Activated effector memory CD4-positive, alpha-beta T cell treated with Interleukin-2 at 50 U/mL for 16 hours (primary cell): ENCODE measurements around the gene PROCR.
"Not testable (repeated sequence)": the region's sequence is repeated elsewhere in the genome, so short reads cannot be mapped to it uniquely, and the experiment has no call there.

ENCODE experiments used
- DNase-seq: peaks from one replicate; pipeline ENCODE4 v3.0.0-alpha.2; 2020

The PROCR gene

GRCh38 chr20:35165221-35166185 lies 6.4 kb upstream of the PROCR start:
- no peak for DNase-seq

- DNase-seq, result no peak
Measured at GRCh38 chr20:35166242-35166830, 5.5 kb upstream of the PROCR start.

GRCh38 chr20:35167787-35168186 lies 4.1 kb upstream of the PROCR start:
- no peak for DNase-seq

- not testable (repeated sequence) for DNase-seq
Measured at GRCh38 chr20:35168701-35169409, 3.0 kb upstream of the PROCR start.

GRCh38 chr20:35171438-35171752 lies 477 bp upstream of the PROCR start:
- DNase-seq, result no peak

- DNase-seq, result no peak
Measured at GRCh38 chr20:35172434-35172806, 548 bp downstream of the PROCR start.

- no peak for DNase-seq
Measured at GRCh38 chr20:35173576-35174192, 1.8 kb downstream of the PROCR start.

GRCh38 chr20:35174458-35175216 lies 2.8 kb downstream of the PROCR start:
- DNase-seq, result no peak

GRCh38 chr20:35176132-35176531 lies 4.3 kb downstream of the PROCR start:
- DNase-seq, result no peak

- DNase-seq, result no peak
Measured at GRCh38 chr20:35179292-35180212, 7.7 kb downstream of the PROCR start.

- no peak for DNase-seq
Measured at GRCh38 chr20:35180266-35180665, 8.4 kb downstream of the PROCR start.

- DNase-seq, result no peak
Measured at GRCh38 chr20:35181731-35182130, 9.9 kb downstream of the PROCR start.

GRCh38 chr20:35186691-35187289 lies 14.9 kb downstream of the PROCR start:
- DNase-seq, result not testable (repeated sequence)

- no peak for DNase-seq
Measured at GRCh38 chr20:35187584-35188190, 15.8 kb downstream of the PROCR start.

- not testable (repeated sequence) for DNase-seq
Measured at GRCh38 chr20:35189223-35189622, 17.4 kb downstream of the PROCR start.

- DNase-seq, result no peak
Measured at GRCh38 chr20:35190556-35190955, 18.7 kb downstream of the PROCR start.

- DNase-seq, result no peak
Measured at GRCh38 chr20:35191419-35192117, 19.7 kb downstream of the PROCR start.

GRCh38 chr20:35192118-35192872 lies 20.4 kb downstream of the PROCR start:
- no peak for DNase-seq
